Adrenal gland (tissue), 5 donors: ENCODE measurements around the gene PIGQ.
A peak's percentile ranks its signal among the peaks of the same experiment; 100 is the strongest.

Experiments
- CTCF ChIP-seq, 6 experiments: fragments of 450-650 bp in 4 of 6; fragments of 200-600 bp in 2 of 6; sonication (generic) in 1 of 6; IDR thresholded peaks; 1 replicate in 5 of 6; 2 replicates in 1 of 6; pipeline versions ENCODE4 v1.5.1 to v1.8.0; 2016 to 2021; ENCODE audit warnings: antibody characterized with exemption in 6 of 6, mild to moderate bottlenecking in 2 of 6, moderate library complexity in 1 of 6
- POLR2A ChIP-seq, 2 donors: fragments of 450-650 bp; IDR thresholded peaks; one replicate each; pipeline ENCODE4 v1.6.1; 2017; ENCODE audit warnings: antibody characterized with exemption in 2 of 2, mild to moderate bottlenecking in 2 of 2, moderate library complexity in 1 of 2
- donor health status: DM: no; HTN: no; CAD: no.

- no peak for TF ChIP-seq CTCF (IDR thresholded peaks at IDR 0.05)
- TF ChIP-seq POLR2A (IDR thresholded peaks at IDR 0.05), result peak in 1 of 2 donors; percentile 16
Observed at GRCh38 chr16:528111-529011, 41.4 kb upstream of the PIGQ start.
